HEK293 (cell line): ENCODE results near the gene PREX1.

Source experiments
- CTCF ChIA-PET: fragments of 350-600 bp; formaldehyde crosslinking; extraction: SDS; loops from one replicate; lab custom pipeline; 2021; ENCODE audit warnings: antibody characterized with exemption; lab: Yijun Ruan, JAX
- POLR2A ChIA-PET: fragments of 300-600 bp; formaldehyde crosslinking; extraction: SDS; loops from one replicate; lab custom pipeline; 2020; ENCODE audit warnings: antibody characterized with exemption, inconsistent platforms; lab: Yijun Ruan, JAX
- H3K27ac ChIP-seq: fragments of 200-500 bp; sonication (Bioruptor generic); 2 replicates; pipeline ENCODE4 v1.5.1; 2014; ENCODE audit warnings: low read depth, low read length, control low read depth, inconsistent platforms; ENCODE audit errors: extremely low read depth
- H3K36me3 ChIP-seq, 2 experiments: fragments of 200-500 bp in 1 of 2; sonication (Bioruptor generic) in 1 of 2; 1 replicate in 1 of 2; 2 replicates in 1 of 2; pipeline ENCODE4 v1.5.1; 2014 to 2017; ENCODE audit warnings: inconsistent platforms in 2 of 2, low read length in 2 of 2; ENCODE audit not compliant: control insufficient read depth in 2 of 2, insufficient read depth in 1 of 2
- H3K4me1 ChIP-seq: fragments of 200-500 bp; sonication (Bioruptor generic); 2 replicates; pipeline ENCODE4 v1.5.1; 2014; ENCODE audit warnings: mild to moderate bottlenecking, low read length, inconsistent platforms; ENCODE audit not compliant: control insufficient read depth, insufficient read depth
- H3K4me3 ChIP-seq: 2 replicates; pipeline ENCODE4 v1.5.1; 2011; ENCODE audit warnings: low read depth, mild to moderate bottlenecking, control low read depth, low read length, moderate library complexity
- H3K9me3 ChIP-seq: fragments of 200-500 bp; sonication (Bioruptor generic); 2 replicates; pipeline ENCODE4 v1.5.1; 2014; ENCODE audit warnings: low read depth, low read length, inconsistent platforms; ENCODE audit not compliant: control insufficient read depth, insufficient read depth
- BCL11B ChIP-seq: fragments of 450-650 bp; formaldehyde crosslinking; IDR thresholded peaks from 2 replicates; pipeline ENCODE4 v1.5.1; 2016; ENCODE audit warnings: low read depth, missing biosample characterization, missing genetic modification characterization
- CTCF ChIP-seq: fragments of 450-650 bp; formaldehyde crosslinking; IDR thresholded peaks from 2 replicates; pipeline ENCODE4 v1.5.1; 2016; ENCODE audit warnings: missing biosample characterization, missing genetic modification characterization
- EGR2 ChIP-seq: fragments of 450-650 bp; formaldehyde crosslinking; IDR thresholded peaks from 2 replicates; pipeline ENCODE4 v1.5.1; 2016; ENCODE audit warnings: low read depth, missing biosample characterization, missing genetic modification characterization
- ELK4 ChIP-seq: IDR thresholded peaks from 2 replicates; pipeline ENCODE4 v1.6.1; 2011; ENCODE audit warnings: mild to moderate bottlenecking, low read depth, low read length, borderline replicate concordance
- GLI4 ChIP-seq: fragments of 450-650 bp; formaldehyde crosslinking; IDR thresholded peaks from 2 replicates; pipeline ENCODE4 v1.5.1; 2016; ENCODE audit warnings: missing biosample characterization, missing genetic modification characterization
- KLF7 ChIP-seq: fragments of 450-650 bp; formaldehyde crosslinking; IDR thresholded peaks from 2 replicates; pipeline ENCODE4 v1.5.1; 2016; ENCODE audit warnings: missing biosample characterization, missing genetic modification characterization, borderline replicate concordance
- OSR2 ChIP-seq: fragments of 450-650 bp; formaldehyde crosslinking; IDR thresholded peaks from 2 replicates; pipeline ENCODE4 v1.5.1; 2016; ENCODE audit warnings: missing biosample characterization, missing genetic modification characterization
- PRDM1 ChIP-seq: fragments of 450-650 bp; formaldehyde crosslinking; IDR thresholded peaks from 2 replicates; pipeline ENCODE4; 2016; ENCODE audit warnings: missing biosample characterization, missing genetic modification characterization
- SP7 ChIP-seq: fragments of 450-650 bp; formaldehyde crosslinking; IDR thresholded peaks from 2 replicates; pipeline ENCODE4 v1.5.1; 2016; ENCODE audit warnings: missing biosample characterization, missing genetic modification characterization
- ZBTB17 ChIP-seq: fragments of 450-650 bp; formaldehyde crosslinking; IDR thresholded peaks from 2 replicates; pipeline ENCODE4 v1.5.1; 2016; ENCODE audit warnings: missing biosample characterization, missing genetic modification characterization
- ZBTB20 ChIP-seq: fragments of 450-650 bp; formaldehyde crosslinking; IDR thresholded peaks from 2 replicates; pipeline ENCODE4 v1.5.1; 2016; ENCODE audit warnings: missing biosample characterization, missing genetic modification characterization
- ZBTB48 ChIP-seq: fragments of 450-650 bp; formaldehyde crosslinking; IDR thresholded peaks from 2 replicates; pipeline ENCODE4 v1.5.1; 2016; ENCODE audit warnings: missing biosample characterization, missing genetic modification characterization
- ZNF18 ChIP-seq: fragments of 450-650 bp; formaldehyde crosslinking; IDR thresholded peaks from 2 replicates; pipeline ENCODE4 v1.5.1; 2016; ENCODE audit warnings: missing biosample characterization, missing genetic modification characterization
- ZNF394 ChIP-seq: fragments of 450-650 bp; formaldehyde crosslinking; IDR thresholded peaks from 2 replicates; pipeline ENCODE4 v1.5.1; 2016; ENCODE audit warnings: missing biosample characterization, missing genetic modification characterization, mild to moderate bottlenecking, moderate library complexity, borderline replicate concordance
- ZNF423 ChIP-seq: fragments of 450-650 bp; formaldehyde crosslinking; IDR thresholded peaks from 2 replicates; pipeline ENCODE4 v1.5.1; 2016; ENCODE audit warnings: missing biosample characterization, missing genetic modification characterization
- ZNF514 ChIP-seq: fragments of 450-650 bp; formaldehyde crosslinking; IDR thresholded peaks from 2 replicates; pipeline ENCODE4 v1.5.1; 2016; ENCODE audit warnings: missing biosample characterization, missing genetic modification characterization
- ZNF548 ChIP-seq: fragments of 450-650 bp; formaldehyde crosslinking; IDR thresholded peaks from 2 replicates; pipeline ENCODE4 v1.5.1; 2016; ENCODE audit warnings: missing biosample characterization, missing genetic modification characterization
- ZNF571 ChIP-seq: fragments of 450-650 bp; formaldehyde crosslinking; IDR thresholded peaks from 2 replicates; pipeline ENCODE4 v1.5.0; 2017; ENCODE audit warnings: missing biosample characterization, missing genetic modification characterization
- ZNF610 ChIP-seq: fragments of 450-650 bp; formaldehyde crosslinking; IDR thresholded peaks from 2 replicates; pipeline ENCODE4 v1.5.1; 2016; ENCODE audit warnings: missing biosample characterization, missing genetic modification characterization, borderline replicate concordance
- ZNF629 ChIP-seq: fragments of 450-650 bp; formaldehyde crosslinking; IDR thresholded peaks from 2 replicates; pipeline ENCODE4 v1.5.1; 2017; ENCODE audit warnings: missing biosample characterization, missing genetic modification characterization
- ZNF654 ChIP-seq: fragments of 450-650 bp; formaldehyde crosslinking; IDR thresholded peaks from 2 replicates; pipeline ENCODE4 v1.5.1; 2016; ENCODE audit warnings: low read depth, missing biosample characterization, missing genetic modification characterization
- ZSCAN5A ChIP-seq: fragments of 450-650 bp; formaldehyde crosslinking; IDR thresholded peaks from 2 replicates; pipeline ENCODE4 v1.5.1; 2016; ENCODE audit warnings: missing biosample characterization, missing genetic modification characterization
- ZXDB ChIP-seq: fragments of 450-650 bp; formaldehyde crosslinking; IDR thresholded peaks from 2 replicates; pipeline ENCODE4 v1.5.1; 2016; ENCODE audit warnings: missing biosample characterization, missing genetic modification characterization

Gene PREX1

GRCh38 chr20:48658198-48658476, 169.7 kb downstream of the PREX1 start:
- H3K27ac ChIP-seq: no peak overlapping the region
- TF ChIP-seq BCL11B (tag by site-specific recombination) (no peak), ZSCAN5A (tag by site-specific recombination) (no peak), ZXDB (tag by site-specific recombination) (no peak), ZNF514 (tag by site-specific recombination) (no peak), ZNF394 (tag by site-specific recombination) (no peak), ZNF423 (tag by site-specific recombination) (no peak), ZNF548 (tag by site-specific recombination) (no peak), GLI4 (no peak), PRDM1 (tag by site-specific recombination) (no peak), ELK4 (no peak), ZNF610 (tag by site-specific recombination) (no peak), ZNF571 (tag by site-specific recombination) (no peak), KLF7 (tag by site-specific recombination) (no peak)
- ChIA-PET CTCF (interaction anchor here (0.6 to 6.7 kb wide), 38 partner anchors 10 to 536 kb away, joined by 3 to 135 read pairs (median 4); partner anchors contain the start of gene ARFGEF2), POLR2A (interaction anchor here (1.0 to 1.3 kb wide), 2 partner anchors 41 to 247 kb away, joined by 3 to 8 read pairs; no protein-coding TSS in a partner anchor)
- no peaks in the 10 kb centered on the region for H3K4me1 ChIP-seq
- no peaks in the 10 kb centered on the region for H3K9me3 ChIP-seq
- H3K4me3 ChIP-seq: no peak overlapping the region
- peaks cover 0 to 6% of the 10 kb centered on the region in 2 experiments; a peak in 1 of 3 replicates for H3K36me3 ChIP-seq

GRCh38 chr20:48657426-48658197, 170.2 kb downstream of the PREX1 start:
- Histone ChIP-seq H3K27ac (no peak overlapping the region), H3K36me3 (peaks cover 0 to 10% of the 10 kb centered on the region in 2 experiments; a peak in 1 of 3 replicates), H3K9me3 (no peaks in the 10 kb centered on the region), H3K4me1 (no peaks in the 10 kb centered on the region), H3K4me3 (no peak overlapping the region)
- CTCF ChIA-PET: interaction anchor here (0.5 to 6.7 kb wide), 60 partner anchors 10 to 1351 kb away, joined by 3 to 135 read pairs (median 4); partner anchors contain the start of gene ARFGEF2
- TF ChIP-seq OSR2 (tag by site-specific recombination): peak; percentile 25; the same call in 1 of the 2 replicates
- TF ChIP-seq EGR2 (tag by site-specific recombination): no peak
- TF ChIP-seq ZNF629 (tag by site-specific recombination): no peak
- 0 out of 2 replicates have a peak, but pooled peaks have one; percentile 23 for TF ChIP-seq SP7 (tag by site-specific recombination)
- no peak for TF ChIP-seq ZNF18 (tag by site-specific recombination)
- peak; percentile 40; the same call in 1 of the 2 replicates for TF ChIP-seq ZBTB17 (tag by site-specific recombination)
- peak; percentile 97 for TF ChIP-seq ZNF654
- TF ChIP-seq ZBTB20 (tag by site-specific recombination): 0 out of 2 replicates have a peak, but pooled peaks have one; percentile 15
- TF ChIP-seq ZBTB48 (tag by site-specific recombination): 0 out of 2 replicates have a peak, but pooled peaks have one; percentile 31
- peak; percentile 89 for TF ChIP-seq CTCF (tag by site-specific recombination)
- POLR2A ChIA-PET: interaction anchor here (1.0 to 1.3 kb wide), 2 partner anchors 42 to 248 kb away, joined by 3 to 8 read pairs; no protein-coding TSS in a partner anchor
